GM12878 (cell line): ENCODE results near the gene NPC1. TPM values are rescaled to one million over a fixed set of nuclear protein-coding genes. Genes with fewer than 3 reads are reported as not detected.
A peak's percentile ranks its signal among the peaks of the same experiment; 100 is the strongest.

ENCODE experiments used
- ATAC-seq: fragments of 200-7000 bp; cut with Tn5 transposase; 3 replicates; pipeline ENCODE4 v1.9.1; 2020; ENCODE audit warnings: mild to moderate bottlenecking, moderate library complexity
- BruUV-seq: library from RNA; stranded (reverse); fragments of 400-500 nt; replicated peaks from 2 replicates; lab custom pipeline; 2021; lab: Mats Ljungman, UMichigan
- CTCF ChIA-PET: fragments of 300-600 bp; sonication (Branson Sonifier 250); formaldehyde crosslinking; extraction: SDS; loops from one replicate; lab custom pipeline; 2021; ENCODE audit warnings: inconsistent platforms; lab: Yijun Ruan, JAX
- POLR2A ChIA-PET: fragments of 350-600 bp; formaldehyde crosslinking; extraction: SDS; loops from one replicate; lab custom pipeline; 2021; ENCODE audit warnings: inconsistent platforms; lab: Charles Lee
- RAD21 ChIA-PET: fragments of 300-600 bp; sonication (Branson Sonifier 250); formaldehyde crosslinking; loops from one replicate; lab custom pipeline; 2023; ENCODE audit warnings: antibody characterized with exemption; ENCODE audit not compliant: unreplicated experiment; lab: Charles Lee
- SMC1A ChIA-PET: fragments of 300-600 bp; sonication (Branson Sonifier 250); formaldehyde crosslinking; loops from one replicate; lab custom pipeline; 2023; ENCODE audit not compliant: unreplicated experiment, uncharacterized antibody; lab: Charles Lee
- DNase-seq: peaks from one replicate; pipeline ENCODE4 v3.0.0-alpha.2; 2011; ENCODE audit warnings: low read depth, low spot score
- FAIRE-seq: peaks from 3 replicates; lab custom pipeline; 2011; peaks lifted over from hg19 to GRCh38; lab: Jason Lieb, UNC
- H2AFZ ChIP-seq: 2 replicates; pipeline ENCODE4 v1.6.0; 2011; ENCODE audit warnings: low read depth, low read length, control low read depth; ENCODE audit not compliant: control insufficient read depth
- H3K27ac ChIP-seq: 2 replicates; pipeline ENCODE4 v1.5.1; 2011; ENCODE audit warnings: control low read depth; ENCODE audit not compliant: control insufficient read depth, insufficient read depth
- H3K27me3 ChIP-seq, 2 experiments: replicated peaks in 1 of 2; 2 replicates each; pipeline versions ENCODE4 v1.6.0 to v1.6.1; 2011; ENCODE audit warnings: low read length in 1 of 2; ENCODE audit not compliant: control insufficient read depth in 2 of 2, insufficient read depth in 2 of 2
- H3K36me3 ChIP-seq, 2 experiments: 2 replicates each; pipeline ENCODE4 v1.5.1; 2011; ENCODE audit warnings: low read length in 1 of 2; ENCODE audit not compliant: control insufficient read depth in 2 of 2, insufficient read depth in 2 of 2
- H3K4me1 ChIP-seq: 2 replicates; pipeline ENCODE4 v1.6.1; 2011; ENCODE audit warnings: mild to moderate bottlenecking, low read length, moderate library complexity, mixed read lengths; ENCODE audit not compliant: control insufficient read depth, insufficient read depth
- H3K4me2 ChIP-seq: 2 replicates; pipeline ENCODE4 v1.6.0; 2011; ENCODE audit warnings: control low read depth; ENCODE audit not compliant: control insufficient read depth, insufficient read depth
- H3K4me3 ChIP-seq: fragments of 200-600 bp; sonication (generic); 2 replicates; pipeline ENCODE4 v1.5.1; 2016
- H3K79me2 ChIP-seq: 2 replicates; pipeline ENCODE4 v1.6.0; 2011; ENCODE audit warnings: low read length; ENCODE audit not compliant: control insufficient read depth, insufficient read depth
- H3K9ac ChIP-seq: 2 replicates; pipeline ENCODE4 v1.8.0; 2011; ENCODE audit warnings: low read length, control low read depth, mixed read lengths; ENCODE audit not compliant: control insufficient read depth, insufficient read depth
- H3K9me3 ChIP-seq: replicated peaks from 3 replicates; pipeline ENCODE4 v1.5.1; 2011; ENCODE audit warnings: mild to moderate bottlenecking, low read length; ENCODE audit not compliant: control insufficient read depth, insufficient read depth
- H4K20me1 ChIP-seq: 2 replicates; pipeline ENCODE4 v1.6.0; 2011; ENCODE audit not compliant: control insufficient read depth, insufficient read depth
- BHLHE40 ChIP-seq, 2 experiments: fragments of 450-650 bp in 1 of 2; IDR thresholded peaks; 2 replicates each; pipeline ENCODE4 v1.6.1; 2011 to 2017; ENCODE audit warnings: low read depth in 2 of 2, borderline replicate concordance in 1 of 2, improper control_type of control experiment in 1 of 2, low read length in 1 of 2, mild to moderate bottlenecking in 1 of 2
- HCFC1 ChIP-seq: fragments of 150-350 bp; IDR thresholded peaks from 2 replicates; pipeline ENCODE4 v1.6.1; 2014; ENCODE audit warnings: low read length
- HDAC2 ChIP-seq: fragments of 200-600 bp; sonication (generic); IDR thresholded peaks from 2 replicates; pipeline ENCODE4 v1.6.1; 2017
- KLF5 ChIP-seq: fragments of 450-650 bp; IDR thresholded peaks from 2 replicates; pipeline ENCODE4 v1.6.1; 2014; ENCODE audit warnings: mild to moderate bottlenecking; ENCODE audit not compliant: partially characterized antibody
- LARP7 ChIP-seq: fragments of 450-650 bp; IDR thresholded peaks from 2 replicates; pipeline ENCODE4 v1.6.1; 2017; ENCODE audit warnings: mild to moderate bottlenecking
- MEF2B ChIP-seq: fragments of 450-650 bp; IDR thresholded peaks from 2 replicates; pipeline ENCODE4 v1.6.1; 2018; ENCODE audit warnings: mild to moderate bottlenecking, moderate library complexity; ENCODE audit not compliant: partially characterized antibody, poor library complexity, severe bottlenecking
- PKNOX1 ChIP-seq: fragments of 450-650 bp; IDR thresholded peaks from 2 replicates; pipeline ENCODE4 v1.6.1; 2016; ENCODE audit warnings: mild to moderate bottlenecking
- TAF1 ChIP-seq: IDR thresholded peaks from 2 replicates; pipeline ENCODE4 v1.6.1; 2011; ENCODE audit warnings: mild to moderate bottlenecking, low read depth, low read length, borderline replicate concordance
- TCF12 ChIP-seq: IDR thresholded peaks from 2 replicates; pipeline ENCODE4 v1.6.1; 2011; ENCODE audit warnings: low read depth, mild to moderate bottlenecking, low read length
- ZBTB33 ChIP-seq: fragments of 450-650 bp; IDR thresholded peaks from 2 replicates; pipeline ENCODE4 v1.6.1; 2017; ENCODE audit warnings: mild to moderate bottlenecking
- ZNF384 ChIP-seq: IDR thresholded peaks from 2 replicates; pipeline ENCODE4 v1.6.1; 2012; ENCODE audit warnings: low read depth, mild to moderate bottlenecking, low read length, improper control_type of control experiment, borderline replicate concordance
- WGBS: methylation state at CpG from one replicate; pipeline ENCODE4 v1.1.6; 2016; ENCODE audit warnings: low lambda C conversion rate; ENCODE audit not compliant: insufficient replicate concordance, insufficient coverage; ENCODE audit errors: missing lambda C conversion rate; 5-methylcytosine and 5-hydroxymethylcytosine counted together
- in situ Hi-C: fragments of 300-500 bp; cut with MboI; formaldehyde crosslinking; loops from 9 replicates; pipeline ENCODE4 v1.14.3; 2018; ENCODE audit warnings: mixed read lengths
- intact Hi-C: fragments of 100-400 bp; cut with micrococcal nuclease; formaldehyde crosslinking; loops from one replicate; pipeline ENCODE4 v1.14.2; 2022; ENCODE audit not compliant: unreplicated experiment
- polyA plus RNA-seq, 11 experiments: library from polyadenylated mRNA; depleted of rRNA in 4 of 11; unstranded in 6 of 11; stranded (reverse) in 5 of 11; fragments of >200 nt; fragmentation: Nextera tagmentation in 4 of 11; fragmentation: Illumina TruSeq in 1 of 11; extraction: Ambion mirVana in 4 of 11; extraction: Trizol in 1 of 11; gene quantifications; 1 replicate in 1 of 11; 2 replicates in 10 of 11; pipeline versions ENCODE4 v1.2.1 to v1.2.3, GENCODE V29; 2011 to 2016; ENCODE audit warnings: inconsistent platforms in 2 of 11, missing spikeins in 2 of 11, low read depth in 1 of 11
- total RNA-seq, 4 experiments: library from RNA; depleted of rRNA in 3 of 4; stranded (reverse); fragments of >200 nt in 3 of 4; fragmentation: Illumina TruSeq in 1 of 4; extraction: Trizol in 1 of 4; gene quantifications; 2 replicates each; pipeline versions ENCODE4 v1.2.1 to v1.2.3, GENCODE V29; 2013 to 2021
- TF ChIP-seq, protein P1 (sequence below): IDR thresholded peaks from 2 replicates; pipeline ENCODE4 v1.6.1; 2011; ENCODE audit warnings: mild to moderate bottlenecking, low read depth, low read length, moderate library complexity; ENCODE audit not compliant: insufficient replicate concordance

NPC1 gene
- total and polyA plus RNA-seq, 10 of the 15 experiments (the other 5 are each of a cell fraction or from before 2014, with no cell fraction given), result 10.1 to 45.2 (median 19.4) TPM

DNA sequence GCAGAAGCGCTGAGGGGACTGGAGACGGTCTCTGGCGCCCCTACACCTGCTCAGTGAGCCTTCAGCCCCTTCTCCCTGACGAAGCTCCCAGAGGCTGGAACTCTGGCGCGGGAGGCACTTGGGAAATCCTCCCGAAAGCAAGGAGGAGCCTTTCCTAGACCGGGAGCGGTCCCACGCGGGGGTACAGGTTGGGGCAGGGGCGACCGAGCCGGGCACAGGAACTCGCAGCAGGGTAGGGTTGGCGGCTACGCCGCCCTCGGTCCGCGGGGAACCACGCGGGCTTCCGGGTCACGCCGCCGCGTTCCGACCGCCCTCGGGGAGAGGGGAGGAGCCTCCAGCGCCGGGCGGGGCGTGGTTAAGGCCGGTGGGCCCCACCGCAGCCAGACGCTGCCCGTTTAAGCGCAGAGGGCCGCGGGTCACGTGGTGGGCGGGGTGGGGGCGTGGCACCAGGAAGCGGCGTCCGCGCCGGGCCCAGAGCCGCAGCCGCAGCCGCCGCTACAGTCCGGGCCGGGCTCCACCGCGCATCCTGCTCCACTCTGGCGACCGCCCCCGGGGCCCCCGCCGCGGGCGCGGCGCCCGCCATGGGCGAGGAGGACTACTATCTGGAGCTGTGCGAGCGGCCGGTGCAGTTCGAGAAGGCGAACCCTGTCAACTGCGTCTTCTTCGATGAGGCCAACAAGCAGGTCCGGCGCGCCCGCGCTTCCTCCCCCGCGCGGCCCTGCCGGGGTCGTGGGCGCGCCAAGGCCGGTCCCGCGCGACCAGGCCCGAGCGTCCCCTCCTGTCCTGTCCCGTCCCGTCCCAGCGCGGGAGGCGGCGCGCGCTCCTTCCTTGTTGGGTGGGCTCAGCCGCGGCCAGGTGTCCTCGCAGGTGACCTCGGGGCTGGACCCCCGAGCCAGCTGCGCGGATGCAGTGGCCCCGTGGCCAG lies 83.0 kb downstream of the NPC1 start, which contains the start of gene RMC1 (continued):
- TF ChIP-seq TCF12 (no peak), TAF1 (peak; percentile 70; the same call in 1 of the 2 replicates)
- TF ChIP-seq, protein P1, sequence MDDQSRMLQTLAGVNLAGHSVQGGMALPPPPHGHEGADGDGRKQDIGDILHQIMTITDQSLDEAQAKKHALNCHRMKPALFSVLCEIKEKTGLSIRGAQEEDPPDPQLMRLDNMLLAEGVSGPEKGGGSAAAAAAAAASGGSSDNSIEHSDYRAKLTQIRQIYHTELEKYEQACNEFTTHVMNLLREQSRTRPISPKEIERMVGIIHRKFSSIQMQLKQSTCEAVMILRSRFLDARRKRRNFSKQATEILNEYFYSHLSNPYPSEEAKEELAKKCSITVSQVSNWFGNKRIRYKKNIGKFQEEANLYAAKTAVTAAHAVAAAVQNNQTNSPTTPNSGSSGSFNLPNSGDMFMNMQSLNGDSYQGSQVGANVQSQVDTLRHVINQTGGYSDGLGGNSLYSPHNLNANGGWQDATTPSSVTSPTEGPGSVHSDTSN, result no peak
- TF ChIP-seq, all 136 proteins: peak for 56

DNA sequence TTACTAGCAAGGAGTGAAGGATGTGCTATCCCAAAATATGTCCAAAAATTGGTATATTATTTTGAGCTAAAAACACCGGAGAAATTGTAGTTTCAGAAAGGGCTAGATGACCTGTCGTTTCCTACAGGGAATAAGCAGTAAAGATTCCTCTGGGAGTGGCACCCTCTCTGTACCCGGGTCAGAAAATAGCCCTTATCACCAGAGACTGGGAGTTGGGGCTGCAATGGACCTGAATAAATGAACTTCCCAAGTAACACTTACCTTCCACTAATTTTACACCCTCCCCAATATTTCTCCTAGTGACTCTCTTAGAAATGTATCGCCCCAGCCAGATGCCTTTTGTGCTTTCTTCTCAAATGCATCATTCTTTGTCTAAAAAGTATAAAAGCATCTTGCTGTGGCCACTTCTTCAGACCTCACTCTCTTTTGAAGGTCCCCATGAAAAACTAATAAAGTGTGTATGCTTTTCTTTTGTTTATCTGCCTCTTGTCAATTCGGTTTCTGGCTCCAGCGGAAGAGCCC lies 83.7 kb downstream of the NPC1 start:
- WGBS, result 13% methylated on average over 6 of the region's 6 CpGs
- peaks cover 23% of the 10 kb centered on the region for H3K4me1 ChIP-seq
- no peaks in the 10 kb centered on the region for H4K20me1 ChIP-seq
- peak overlapping the region; percentile 94 for H3K27ac ChIP-seq
- intact Hi-C loops, result loop anchor here (5.0 to 10.0 kb wide), 5 partner anchors 50 to 708 kb away; partner anchors contain the start of genes RBBP8 and RIOK3
- POLR2A ChIA-PET, result interaction anchor here (0.6 to 2.1 kb wide), 10 partner anchors 10 to 369 kb away, joined by 3 to 8 read pairs (median 3); no protein-coding TSS in a partner anchor
- H3K4me2 ChIP-seq, result peak overlapping the region; percentile 94
- DNase-seq, result no peak
- H3K27me3 ChIP-seq, result no peaks in the 10 kb centered on the region
- no peak for ATAC-seq
- peaks cover 0 to 4% of the 10 kb centered on the region in 2 experiments; a peak in 1 of 4 replicates for H3K36me3 ChIP-seq
- SMC1A ChIA-PET, result interaction anchor here (0.8 to 3.8 kb wide), 9 partner anchors 12 to 116 kb away, joined by 3 to 18 read pairs (median 4); partner anchors contain the start of gene RIOK3
- no peak for FAIRE-seq
- H3K79me2 ChIP-seq, result peaks cover 32% of the 10 kb centered on the region
- peak overlapping the region; percentile 93 for H3K9ac ChIP-seq
- no peaks in the 10 kb centered on the region for H3K9me3 ChIP-seq
- RAD21 ChIA-PET, result interaction anchor here (0.9 to 2.3 kb wide), 5 partner anchors 15 to 368 kb away, joined by 3 to 10 read pairs (median 3); no protein-coding TSS in a partner anchor
- CTCF ChIA-PET, result interaction anchor here (1.0 to 4.2 kb wide), 10 partner anchors 11 to 275 kb away, joined by 3 to 17 read pairs (median 3); partner anchors contain the start of gene RIOK3
- TF ChIP-seq LARP7 (no peak), BHLHE40 (IDR thresholded peaks at IDR 0.05; ENCODE audit: borderline replicate concordance in 1 of 2, low read depth in 2 of 2, low read length in 1 of 2) (no peak), KLF5 (no peak), HDAC2 (no peak), PKNOX1 (no peak), MEF2B (no peak), ZBTB33 (no peak), HCFC1 (no peak), ZNF384 (no peak)
- peak overlapping the region; percentile 95 for H2AFZ ChIP-seq
- TSS peak; percentile 90 for BruUV-seq
- in situ Hi-C loops, result no loop called here
- peak overlapping the region; percentile 96 for H3K4me3 ChIP-seq
